HG02798 (cell line): Measurements from ENCODE around the gene RC3H1.
"Not testable (repeated sequence)": the region's sequence is repeated elsewhere in the genome, so short reads cannot be mapped to it uniquely, and the experiment has no call there.

Experiments
- ATAC-seq: cut with Tn5 transposase; IDR thresholded peaks from one replicate; pipeline ENCODE4 v1.9.1; 2021; ENCODE audit warnings: mild to moderate bottlenecking; ENCODE audit not compliant: unreplicated experiment, poor library complexity

Gene RC3H1

DNA sequence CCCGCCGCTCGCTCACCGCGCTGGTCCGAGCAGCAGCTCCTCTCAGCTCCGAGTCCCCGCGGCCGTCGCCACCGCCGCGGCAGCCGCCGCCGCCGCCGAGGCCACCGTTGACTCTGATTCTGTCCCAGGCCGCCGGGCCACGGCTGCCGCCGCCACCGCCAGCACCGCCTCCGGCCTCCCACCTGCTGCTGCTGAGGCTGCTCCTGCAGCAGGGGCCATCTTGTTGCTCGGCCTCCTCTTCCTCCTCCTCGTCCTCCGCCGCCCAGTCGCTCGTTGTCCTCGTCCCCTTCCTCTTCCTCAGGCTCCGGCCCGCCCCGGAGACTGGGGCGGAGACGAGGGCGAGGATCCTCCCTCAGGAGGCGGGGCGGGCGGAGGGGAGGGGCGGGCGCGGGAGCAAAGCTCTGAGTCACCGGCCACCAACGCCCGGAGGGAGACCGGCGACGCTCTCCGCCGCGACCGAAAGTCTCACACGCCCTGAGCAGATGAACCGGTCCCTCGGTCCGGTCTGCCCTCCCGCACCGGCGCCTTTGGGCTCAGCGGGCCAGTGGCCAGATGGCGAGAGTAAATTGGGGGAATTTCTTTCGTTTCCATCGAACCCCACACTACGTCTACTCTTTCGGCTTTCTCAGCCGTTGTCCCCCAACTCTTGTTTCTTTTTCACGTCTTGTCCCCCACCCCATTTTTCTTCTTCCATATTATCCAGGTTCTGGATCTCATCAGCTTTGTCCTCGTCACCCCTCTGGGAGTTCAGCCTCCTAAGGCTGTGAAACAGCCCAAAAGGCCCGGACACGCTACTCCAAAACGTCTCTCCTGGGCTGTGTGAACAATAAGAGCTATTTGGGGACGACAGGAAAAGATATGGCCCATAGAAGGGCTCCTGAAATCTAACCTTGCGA is at the start of gene RC3H1:
RC3H1 (minus strand) TSS at position 278 of the 896 bp plus-strand sequence. CDS start 29,372 bp downstream, outside the sequence.
- peak; percentile 94 for ATAC-seq

- ATAC-seq, result no peak
Observed at GRCh38 chr1:174070614-174071013, 48.5 kb upstream of the RC3H1 start.

DNA sequence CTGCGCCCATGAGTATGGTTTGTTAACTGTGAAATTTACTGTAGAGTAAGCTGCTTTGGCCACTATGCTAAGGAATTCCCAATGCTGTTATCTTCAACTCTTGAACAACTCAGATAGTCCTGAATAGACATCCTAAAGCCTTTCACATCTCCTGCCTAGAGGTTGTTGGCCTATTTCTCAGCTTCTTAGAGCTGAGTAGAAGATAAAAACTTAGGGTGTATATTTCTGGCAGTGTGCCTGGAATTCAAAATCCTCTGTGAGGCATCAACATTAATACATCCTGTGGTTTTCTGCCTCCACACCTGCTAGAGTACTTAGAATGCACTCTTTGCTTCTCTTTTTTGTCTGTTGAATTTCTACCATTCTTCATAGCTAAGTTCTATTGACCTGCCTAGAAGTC is 45.8 kb upstream of the RC3H1 start:
- ATAC-seq, result no peak

DNA sequence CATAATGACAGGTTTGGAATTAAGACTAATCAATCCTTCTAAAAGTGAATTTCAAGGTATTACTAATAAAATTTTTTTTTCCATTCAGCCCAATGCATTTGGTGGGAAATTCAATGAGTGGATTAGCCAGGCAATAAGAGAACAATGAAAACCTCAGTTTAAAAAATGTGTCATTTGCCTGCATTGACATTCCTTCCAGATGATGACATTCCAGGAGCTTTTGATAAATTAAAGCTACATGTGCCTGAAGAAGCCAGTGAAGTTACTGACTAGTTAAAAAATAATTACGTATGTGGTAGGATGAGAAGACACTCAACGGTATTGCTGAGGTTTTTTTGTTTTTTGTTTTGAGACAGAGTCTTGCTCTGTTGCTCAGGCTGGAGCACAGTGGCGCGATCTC is 37.9 kb upstream of the RC3H1 start:
- ATAC-seq, result no peak

- no peak for ATAC-seq
Observed at GRCh38 chr1:174058624-174059023, 36.5 kb upstream of the RC3H1 start.

- ATAC-seq, result not testable (repeated sequence)
Observed at GRCh38 chr1:174056609-174057008, 34.5 kb upstream of the RC3H1 start.

GRCh38 chr1:174055797-174056196 is 33.6 kb upstream of the RC3H1 start:
- not testable (repeated sequence) for ATAC-seq

GRCh38 chr1:174053826-174054225 is 31.7 kb upstream of the RC3H1 start:
- ATAC-seq, result no peak

DNA sequence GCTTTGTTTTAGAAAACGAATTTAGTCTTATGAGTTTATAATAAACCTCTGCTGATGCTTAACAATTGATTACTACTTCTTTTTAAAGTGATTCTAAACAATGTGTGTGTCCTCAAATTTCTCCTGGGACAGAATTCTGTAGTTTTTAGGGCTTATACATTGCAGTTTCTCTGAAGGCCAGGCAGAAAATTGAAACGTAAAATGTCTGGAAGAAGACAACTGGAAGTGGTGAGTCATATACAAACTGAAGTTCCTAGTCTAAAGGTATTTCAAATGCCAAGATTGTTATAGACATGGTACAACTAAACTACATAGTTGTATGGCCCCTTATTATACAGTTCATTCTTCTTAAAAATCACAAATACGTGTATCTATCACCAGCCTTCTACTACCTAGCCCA is 30.5 kb upstream of the RC3H1 start:
- ATAC-seq, result no peak

- ATAC-seq, result no peak
Observed at GRCh38 chr1:174051956-174052355, 29.8 kb upstream of the RC3H1 start.

GRCh38 chr1:174049514-174049913 is 27.4 kb upstream of the RC3H1 start:
- no peak for ATAC-seq

DNA sequence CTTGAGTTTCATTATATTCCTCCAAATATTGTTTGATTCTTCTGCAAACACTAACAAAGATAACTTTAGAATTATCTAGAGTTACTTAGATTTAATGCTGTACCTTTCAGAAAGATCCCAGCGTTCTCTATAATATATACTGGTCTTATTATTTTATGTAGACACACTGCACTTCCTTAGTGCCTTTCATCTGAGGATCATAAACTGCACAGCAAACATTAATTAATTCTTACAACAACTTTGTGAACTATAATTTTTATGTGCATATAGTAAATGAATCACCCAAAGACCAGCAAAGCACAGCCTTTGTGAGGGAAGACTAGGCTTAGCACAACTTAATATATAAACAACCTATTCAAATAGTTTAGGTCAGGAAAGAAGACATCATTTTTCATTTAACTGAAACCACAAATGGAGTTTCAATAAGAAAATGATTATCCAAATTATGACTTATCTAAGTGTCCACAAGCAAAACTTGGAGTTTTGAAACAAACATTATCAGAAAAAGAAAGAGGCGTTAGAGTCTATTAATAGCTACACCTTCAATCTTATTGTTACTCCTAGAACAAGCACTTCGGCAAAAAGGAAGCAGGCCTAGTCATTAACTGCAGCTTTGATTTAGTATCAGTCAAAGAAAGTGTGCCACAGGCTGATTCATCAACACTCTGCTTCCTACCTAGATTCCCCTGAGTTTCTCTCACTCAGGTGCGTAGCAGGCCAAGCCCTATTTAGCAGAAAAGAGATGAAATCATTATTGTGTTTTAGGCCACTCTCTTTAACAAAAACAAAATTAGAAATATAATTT is 22.5 kb upstream of the RC3H1 start:
- no peak for ATAC-seq

DNA sequence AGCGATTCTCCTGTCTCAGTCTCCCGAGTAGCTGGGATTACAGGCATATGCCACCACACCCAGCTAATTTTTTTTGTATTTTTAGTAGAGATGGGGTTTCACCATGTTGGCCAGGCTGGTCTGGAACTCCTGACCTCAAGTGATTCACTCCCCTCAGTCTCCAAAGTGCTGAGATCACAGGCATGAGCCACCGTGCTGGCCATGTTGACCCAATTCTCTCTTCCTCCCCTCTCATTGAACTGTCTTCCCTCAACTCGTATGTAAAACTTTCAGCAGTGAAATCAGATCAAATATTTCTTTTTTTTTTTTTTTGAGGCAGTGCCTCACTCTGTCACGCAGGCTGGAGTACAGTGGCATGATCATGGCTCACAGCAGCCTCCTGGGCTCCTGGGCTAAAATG is 20.4 kb upstream of the RC3H1 start:
- ATAC-seq, result not testable (repeated sequence)

- ATAC-seq, result no peak
Observed at GRCh38 chr1:174041369-174041768, 19.2 kb upstream of the RC3H1 start.

DNA sequence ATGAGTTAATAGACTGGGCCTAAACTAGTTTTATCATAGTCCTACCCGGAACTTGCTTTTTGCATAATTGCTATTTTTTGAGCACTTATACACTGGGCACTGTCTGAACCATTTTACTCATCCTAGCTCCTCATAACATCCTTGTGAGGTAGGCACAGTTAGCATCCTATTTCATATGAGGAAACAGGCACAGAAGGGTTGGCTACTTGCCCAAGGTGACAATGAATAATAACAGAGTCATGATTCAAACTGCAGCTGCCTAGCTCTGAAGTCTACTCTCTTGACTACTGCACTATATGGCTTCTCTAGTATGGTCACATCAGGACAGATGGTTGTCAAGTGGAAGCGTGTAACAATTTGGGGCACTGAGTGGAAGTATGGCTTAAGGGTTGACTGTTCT is 18.2 kb upstream of the RC3H1 start:
- ATAC-seq, result no peak

DNA sequence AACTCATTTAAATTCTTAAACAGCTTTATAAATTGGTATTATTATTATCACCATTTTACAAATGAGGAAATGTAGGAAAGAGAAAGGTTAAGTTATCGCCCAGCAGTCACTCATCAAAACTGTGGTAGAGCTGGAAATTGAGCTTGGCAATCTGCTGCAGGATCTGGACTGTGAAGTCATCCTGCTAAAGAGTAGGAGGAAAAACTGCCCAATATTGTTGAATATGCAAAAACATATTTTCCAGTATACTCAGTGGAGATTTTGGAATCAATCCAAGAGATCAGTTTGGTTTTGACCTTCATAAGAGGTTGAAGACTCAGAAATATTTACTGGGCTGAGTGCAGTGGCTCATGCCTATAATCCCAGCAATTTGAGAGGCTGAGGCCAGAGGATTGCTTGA is 16.9 kb upstream of the RC3H1 start:
- no peak for ATAC-seq

DNA sequence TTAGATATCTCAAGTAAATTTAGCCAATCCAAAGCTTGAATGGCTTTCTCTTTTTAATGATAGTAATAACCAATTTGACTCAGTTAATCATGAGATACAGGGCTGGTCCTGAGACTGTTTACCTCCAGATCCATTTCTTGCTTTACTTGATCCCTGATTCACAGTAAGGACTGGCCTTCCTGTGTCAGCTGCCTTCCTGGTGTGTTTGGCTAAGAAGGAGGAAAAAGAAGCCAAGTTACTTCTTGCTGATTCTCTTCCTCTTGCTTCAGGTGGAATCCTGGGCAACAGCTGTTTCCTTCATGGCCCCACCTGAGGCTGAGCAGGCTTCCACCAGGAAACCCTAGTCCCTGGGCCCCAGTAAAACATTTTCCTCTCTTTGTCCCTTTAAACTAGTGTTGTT is 14.6 kb upstream of the RC3H1 start:
- no peak for ATAC-seq

GRCh38 chr1:174036204-174036603 is 14.0 kb upstream of the RC3H1 start:
- ATAC-seq, result no peak

- no peak for ATAC-seq
Observed at GRCh38 chr1:174032671-174033222, 10.6 kb upstream of the RC3H1 start.

- ATAC-seq, result no peak
Observed at GRCh38 chr1:174031099-174031498, 8.9 kb upstream of the RC3H1 start.

GRCh38 chr1:174028495-174028894 is 6.3 kb upstream of the RC3H1 start:
- ATAC-seq, result no peak
